ENCODE measurements around the gene BABAM2. TPM values are rescaled to one million over a fixed set of nuclear protein-coding genes. Genes with fewer than 3 reads are reported as not detected.

BABAM2 gene
- total RNA-seq, 2 donors from 2014 or later = 39.1 to 43.1 TPM

- DNase-seq (ENCODE audit: low spot score) = no peak
- intact Hi-C loops (cut with DNase I) = no loop called here
Measured at GRCh38 chr2:28045676-28046351, 155.3 kb downstream of the BABAM2 start.

- no peak for DNase-seq (ENCODE audit: low spot score)
- intact Hi-C loops (cut with DNase I) = no loop called here
Measured at GRCh38 chr2:28046921-28047320, 156.4 kb downstream of the BABAM2 start.

DNA sequence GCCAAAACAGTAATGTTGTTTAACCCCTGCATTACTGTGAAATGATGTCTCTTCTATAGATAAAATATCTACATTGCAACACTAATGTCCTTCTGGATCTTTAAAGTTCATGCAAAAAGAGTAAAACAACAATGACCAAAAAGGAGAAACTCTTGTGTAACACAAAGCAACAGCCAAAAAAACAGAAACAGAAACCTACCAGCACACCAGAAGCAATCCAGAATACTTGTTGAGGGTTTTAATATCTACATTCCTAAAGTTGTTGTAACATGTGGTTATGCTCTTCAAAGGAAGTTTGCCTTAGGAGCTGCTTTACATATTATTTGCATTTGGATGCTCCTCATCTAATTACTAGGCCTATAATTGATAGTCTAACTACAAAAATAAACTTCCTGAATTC is 157.2 kb downstream of the BABAM2 start:
- DNase-seq (ENCODE audit: low spot score) = no peak
- intact Hi-C loops (cut with DNase I) = no loop called here

- DNase-seq (ENCODE audit: low spot score) = no peak
- intact Hi-C loops (cut with DNase I) = no loop called here
Measured at GRCh38 chr2:28048341-28048740, 157.8 kb downstream of the BABAM2 start.

DNA sequence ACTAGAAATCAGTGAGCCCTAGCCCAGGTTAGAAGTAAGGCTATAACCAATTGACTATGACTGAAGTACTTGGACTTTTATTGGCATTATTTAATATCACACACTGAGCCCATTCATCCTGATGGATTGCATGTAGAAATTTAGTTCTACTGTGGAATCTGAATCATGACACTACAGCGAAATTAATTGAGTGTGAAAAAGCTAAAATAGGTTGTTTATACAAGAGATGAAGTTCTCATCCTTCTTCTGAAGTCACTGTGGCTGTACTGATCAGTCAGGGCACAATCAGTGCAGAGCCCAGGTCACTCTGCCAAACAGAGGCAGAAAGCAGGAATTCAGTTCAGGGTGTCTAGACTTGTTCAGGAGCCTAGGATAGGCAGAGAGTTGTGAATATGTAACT is 158.9 kb downstream of the BABAM2 start:
- DNase-seq (ENCODE audit: low spot score) = no peak
- intact Hi-C loops (cut with DNase I) = no loop called here

- DNase-seq (ENCODE audit: low spot score) = no peak
- intact Hi-C loops (cut with DNase I) = loop anchor here in 1 of 2 donors (10.0 kb wide), 1 partner anchor 1555 kb away; no protein-coding TSS in a partner anchor
Measured at GRCh38 chr2:28049899-28050298, 159.4 kb downstream of the BABAM2 start.

GRCh38 chr2:28052691-28053090 is 162.2 kb downstream of the BABAM2 start:
- intact Hi-C loops (cut with DNase I) = loop anchor here in 1 of 2 donors (10.0 kb wide), 1 partner anchor 1558 kb away; no protein-coding TSS in a partner anchor

DNA sequence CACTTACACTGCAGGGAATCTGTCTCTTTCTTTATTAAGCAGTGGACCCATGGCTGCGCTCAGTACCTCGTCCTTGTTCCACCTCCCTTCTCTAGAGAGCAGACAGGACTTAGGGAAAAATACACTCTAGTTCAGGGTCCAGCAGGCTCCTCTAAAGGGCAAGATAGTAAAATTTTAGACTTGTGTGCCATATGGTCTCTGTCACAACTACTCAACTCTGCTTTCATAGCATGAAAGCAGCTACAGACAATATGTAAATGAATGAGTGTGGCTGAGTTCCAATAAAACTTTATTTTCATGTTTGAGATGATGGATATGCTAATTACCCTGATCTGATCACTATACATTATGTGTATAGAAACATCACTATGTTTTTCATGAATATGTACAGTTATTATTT is 163.1 kb downstream of the BABAM2 start:
- intact Hi-C loops (cut with DNase I) = loop anchor here in 1 of 2 donors (10.0 kb wide), 1 partner anchor 1559 kb away; no protein-coding TSS in a partner anchor
- DNase-seq (ENCODE audit: low spot score) = no peak

More at GRCh38 chr2:28052691-28053090, 162.2 kb downstream of the BABAM2 start:
- DNase-seq (ENCODE audit: low spot score) = no peak

GRCh38 chr2:28054916-28055315 is 164.4 kb downstream of the BABAM2 start:
- intact Hi-C loops (cut with DNase I) = loop anchor here in 1 of 2 donors (10.0 kb wide), 1 partner anchor 1560 kb away; no protein-coding TSS in a partner anchor

DNA sequence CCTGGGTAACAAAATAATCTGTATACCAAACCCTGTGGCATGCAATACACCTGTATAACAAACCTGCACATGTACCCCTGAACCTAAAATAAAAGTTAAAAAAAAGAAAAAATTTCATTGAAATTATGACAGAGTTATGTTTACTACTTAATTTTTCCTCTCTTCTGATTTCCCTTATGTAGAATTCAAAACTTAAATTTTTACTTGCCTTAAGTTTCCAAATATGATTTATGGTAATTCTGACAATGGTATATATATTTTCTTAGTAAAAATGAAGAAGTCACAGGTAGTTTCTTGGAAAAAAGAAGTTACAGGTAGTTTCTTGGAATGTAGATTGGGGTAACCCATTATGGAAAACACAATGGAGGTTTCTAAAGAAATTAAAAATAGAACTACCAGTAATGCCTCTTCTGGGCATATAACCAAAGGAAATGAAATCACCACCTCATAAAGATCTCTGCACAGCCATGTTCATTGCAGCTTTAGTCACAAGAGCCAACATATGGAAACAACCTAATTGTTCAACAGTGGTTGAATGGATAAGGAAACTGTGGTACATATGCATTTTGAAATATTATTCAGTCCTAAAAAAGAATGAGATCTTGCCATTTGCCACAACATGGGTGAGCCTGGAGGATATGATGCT is 164.9 kb downstream of the BABAM2 start:
- no peak for DNase-seq (ENCODE audit: low spot score)
- intact Hi-C loops (cut with DNase I) = loop anchor here in 1 of 2 donors (10.0 kb wide), 1 partner anchor 1561 kb away; no protein-coding TSS in a partner anchor

More at GRCh38 chr2:28054916-28055315, 164.4 kb downstream of the BABAM2 start:
- no peak for DNase-seq (ENCODE audit: low spot score)

DNA sequence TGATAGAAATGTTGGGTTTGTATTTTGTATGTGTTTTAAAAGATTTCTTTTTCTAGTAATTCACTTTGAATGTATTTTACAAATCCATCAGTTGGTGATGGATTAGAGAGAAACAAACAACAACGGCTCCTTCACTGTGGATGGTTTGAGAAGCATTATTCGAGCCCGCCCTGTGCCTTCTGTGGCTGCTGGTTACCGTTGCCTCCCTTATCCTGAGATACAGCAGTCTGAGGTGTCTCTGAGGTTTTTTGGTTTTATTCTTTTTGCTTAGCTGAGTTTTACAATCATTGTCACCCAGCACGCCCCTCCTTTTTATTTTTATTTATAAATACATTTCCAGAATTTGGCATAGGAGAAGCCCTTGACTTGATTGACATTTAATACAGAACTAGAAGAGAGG is 168.3 kb downstream of the BABAM2 start:
- no peak for DNase-seq (ENCODE audit: low spot score)
- intact Hi-C loops (cut with DNase I) = loop anchor here in 1 of 2 donors (10.0 kb wide), 1 partner anchor 1564 kb away; no protein-coding TSS in a partner anchor

DNA sequence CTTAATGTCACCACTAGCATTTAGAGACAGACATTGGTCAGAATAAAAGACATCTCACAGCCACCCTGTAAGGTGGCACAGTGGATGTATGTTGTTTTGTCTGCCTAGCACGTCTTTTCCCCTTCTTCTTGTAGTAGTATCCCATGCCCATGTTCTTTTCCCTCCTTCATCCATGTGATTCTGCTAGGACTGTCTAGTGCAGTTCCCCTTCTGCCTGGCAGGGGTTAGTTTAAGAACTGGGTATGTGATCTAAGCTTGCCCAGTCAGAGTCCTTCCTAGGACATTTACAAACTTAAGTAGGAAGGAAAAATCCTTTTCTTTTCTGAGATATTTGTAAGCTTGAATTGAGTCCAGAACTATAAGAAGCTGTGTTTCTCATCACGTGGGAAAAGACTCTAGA is 172.3 kb downstream of the BABAM2 start:
- intact Hi-C loops (cut with DNase I) = no loop called here
- no peak for DNase-seq (ENCODE audit: low spot score)

DNA sequence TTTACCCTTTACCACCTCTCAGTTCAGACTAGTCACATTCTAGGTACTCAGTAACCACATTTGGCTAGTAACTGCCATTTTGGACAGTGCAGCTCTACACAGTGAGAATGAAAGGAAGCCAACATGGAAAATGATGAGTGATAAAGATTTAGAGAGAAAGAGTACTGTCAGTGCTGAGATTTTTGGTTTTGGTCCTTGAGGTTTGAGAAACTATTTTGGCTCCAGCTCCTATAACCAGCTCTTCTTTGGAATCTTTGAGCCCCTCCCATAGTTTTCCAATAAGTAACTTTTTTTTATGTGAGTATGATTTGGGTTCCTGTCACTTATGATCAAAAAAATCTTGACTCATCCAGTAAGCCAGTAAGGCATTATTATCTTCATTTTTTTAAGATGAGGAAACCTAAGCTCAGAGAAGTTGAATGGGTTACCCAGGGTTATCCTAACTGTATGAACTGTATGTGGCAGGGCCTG is 173.0 kb downstream of the BABAM2 start:
- DNase-seq (ENCODE audit: low spot score) = no peak
- intact Hi-C loops (cut with DNase I) = no loop called here

DNA sequence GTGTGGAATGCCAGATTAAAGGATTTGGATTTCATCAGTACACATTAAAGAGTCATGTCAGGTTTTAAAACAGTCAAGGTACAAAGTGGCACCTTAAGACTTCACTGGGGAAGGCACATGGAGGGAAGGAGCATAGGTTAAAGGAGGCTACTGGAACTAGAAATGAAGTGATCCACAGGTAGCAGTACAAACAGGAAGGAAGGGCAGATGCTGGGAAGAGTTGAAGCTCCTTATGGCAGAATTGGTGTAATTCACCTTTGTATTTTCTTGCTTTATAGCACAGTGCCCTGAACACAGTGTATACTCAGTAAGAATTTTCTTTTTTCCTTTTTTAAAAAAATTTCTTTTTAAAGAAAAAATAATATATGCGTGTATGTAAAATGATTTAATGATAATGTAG is 177.1 kb downstream of the BABAM2 start:
- DNase-seq (ENCODE audit: low spot score) = no peak
- intact Hi-C loops (cut with DNase I) = no loop called here

DNA sequence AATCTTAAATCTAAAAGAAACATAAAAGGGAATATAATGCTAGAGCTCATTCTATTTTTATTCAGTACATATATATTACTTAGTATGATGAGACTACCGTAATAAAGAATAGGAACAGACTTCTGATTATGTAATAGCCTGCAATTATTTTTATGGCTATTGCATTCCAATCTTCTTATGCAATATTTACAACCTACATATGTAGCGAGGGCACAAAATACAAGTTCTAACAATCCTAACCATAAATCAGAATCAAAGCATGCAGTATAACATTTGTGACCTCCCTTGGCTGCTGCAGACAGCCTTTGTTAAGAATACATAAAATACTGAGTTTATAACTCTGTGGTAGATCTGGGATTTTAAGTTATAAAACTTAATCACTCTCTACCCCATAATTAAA is 177.6 kb downstream of the BABAM2 start:
- DNase-seq (ENCODE audit: low spot score) = no peak
- intact Hi-C loops (cut with DNase I) = no loop called here

- intact Hi-C loops (cut with DNase I) = no loop called here
- no peak for DNase-seq (ENCODE audit: low spot score)
Measured at GRCh38 chr2:28068527-28068926, 178.0 kb downstream of the BABAM2 start.

- intact Hi-C loops (cut with DNase I) = no loop called here
- DNase-seq (ENCODE audit: low spot score) = no peak
Measured at GRCh38 chr2:28071221-28071620, 180.7 kb downstream of the BABAM2 start.

GRCh38 chr2:28074137-28074536 is 183.6 kb downstream of the BABAM2 start:
- intact Hi-C loops (cut with DNase I) = no loop called here
- no peak for DNase-seq (ENCODE audit: low spot score)

DNA sequence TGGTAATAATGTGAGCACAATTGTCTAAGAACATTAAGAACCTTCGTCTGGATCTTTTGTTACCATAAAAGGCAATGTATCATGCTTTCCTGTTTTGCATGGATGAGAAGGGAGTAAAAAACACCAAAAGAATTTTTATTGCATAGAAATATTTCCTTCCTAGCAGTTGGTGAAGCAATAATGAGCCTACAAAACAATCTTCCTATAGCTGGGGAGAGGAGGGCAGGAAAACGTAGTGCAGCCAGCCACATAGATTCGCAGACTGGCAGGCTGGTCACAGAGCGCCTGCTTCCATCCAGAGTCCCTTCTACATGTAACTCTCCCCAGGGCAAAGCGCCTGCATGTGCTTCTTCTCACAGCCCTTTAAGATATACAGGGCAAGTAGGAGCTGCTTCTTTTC is 190.4 kb downstream of the BABAM2 start:
- no peak for DNase-seq (ENCODE audit: low spot score)
- intact Hi-C loops (cut with DNase I) = no loop called here

- intact Hi-C loops (cut with DNase I) = no loop called here
- no peak for DNase-seq (ENCODE audit: low spot score)
Measured at GRCh38 chr2:28082131-28082530, 191.6 kb downstream of the BABAM2 start.

DNA sequence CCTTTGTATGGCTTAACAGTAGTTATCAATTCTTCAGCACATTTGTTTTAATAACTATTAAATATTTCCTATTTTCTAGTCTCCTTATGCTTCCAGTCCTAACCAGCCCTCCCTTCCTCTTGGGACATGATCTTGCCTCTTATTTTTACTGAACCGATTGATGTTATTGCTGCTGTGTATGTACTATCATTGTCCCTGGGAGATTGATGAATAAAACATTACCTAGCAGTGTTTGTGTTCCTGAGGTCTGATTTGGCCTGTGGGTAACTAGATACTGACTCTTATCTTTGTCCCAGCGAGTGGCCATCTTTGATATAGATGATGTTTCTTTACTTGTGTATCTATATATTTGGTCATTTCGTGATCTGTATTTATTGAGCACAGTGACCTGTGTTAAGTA is 192.9 kb downstream of the BABAM2 start:
- DNase-seq (ENCODE audit: low spot score) = no peak
- intact Hi-C loops (cut with DNase I) = no loop called here
